Astrocyte of the cerebellum (primary cell): ENCODE results near the gene ZNF275.
"Not testable (repeated sequence)": the region's sequence is repeated elsewhere in the genome, so short reads cannot be mapped to it uniquely, and the experiment has no call there.

Source experiments
- DNase-seq: peaks from one replicate; pipeline ENCODE4 v3.0.0-alpha.2; 2011; ENCODE audit warnings: low read depth
- H3K4me3 ChIP-seq: 2 replicates; pipeline ENCODE4 v1.5.1; 2011; ENCODE audit warnings: mild to moderate bottlenecking, low read depth, low read length, moderate library complexity
- CTCF ChIP-seq: IDR thresholded peaks from 2 replicates; pipeline ENCODE4 v1.5.1; 2012; ENCODE audit warnings: low read length, low read depth, moderate library complexity, mild to moderate bottlenecking; ENCODE audit errors: missing control alignments
- in situ Hi-C: cut with HindIII; loops from 2 replicates; pipeline ENCODE4 v1.10.0; 2017; ENCODE audit warnings: low sequenced_read_pairs

ZNF275 gene

DNA sequence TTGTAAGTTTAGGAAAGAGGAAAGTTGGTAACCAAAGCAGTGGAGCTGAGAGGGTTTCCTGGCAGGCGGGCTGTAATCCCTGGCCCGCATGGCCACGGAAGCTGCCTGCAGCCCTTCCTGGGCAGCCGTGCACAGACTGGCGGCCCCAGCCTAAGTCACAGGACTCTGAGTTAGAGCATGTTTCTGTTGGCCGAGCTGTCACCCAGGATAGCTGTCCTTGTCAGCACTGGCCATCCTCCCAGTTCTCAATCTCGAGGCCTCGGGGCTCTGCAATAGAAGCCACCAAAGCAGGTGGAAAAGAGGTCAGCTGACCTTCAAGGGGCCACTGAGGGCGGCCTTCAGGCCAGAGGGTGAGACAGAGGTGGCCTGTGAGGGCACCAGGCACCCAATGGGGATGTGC lies 46.7 kb downstream of the ZNF275 start:
- no peak for DNase-seq
- TF ChIP-seq CTCF = no peak
- no peak overlapping the region for H3K4me3 ChIP-seq
- in situ Hi-C loops = no loop called here

DNA sequence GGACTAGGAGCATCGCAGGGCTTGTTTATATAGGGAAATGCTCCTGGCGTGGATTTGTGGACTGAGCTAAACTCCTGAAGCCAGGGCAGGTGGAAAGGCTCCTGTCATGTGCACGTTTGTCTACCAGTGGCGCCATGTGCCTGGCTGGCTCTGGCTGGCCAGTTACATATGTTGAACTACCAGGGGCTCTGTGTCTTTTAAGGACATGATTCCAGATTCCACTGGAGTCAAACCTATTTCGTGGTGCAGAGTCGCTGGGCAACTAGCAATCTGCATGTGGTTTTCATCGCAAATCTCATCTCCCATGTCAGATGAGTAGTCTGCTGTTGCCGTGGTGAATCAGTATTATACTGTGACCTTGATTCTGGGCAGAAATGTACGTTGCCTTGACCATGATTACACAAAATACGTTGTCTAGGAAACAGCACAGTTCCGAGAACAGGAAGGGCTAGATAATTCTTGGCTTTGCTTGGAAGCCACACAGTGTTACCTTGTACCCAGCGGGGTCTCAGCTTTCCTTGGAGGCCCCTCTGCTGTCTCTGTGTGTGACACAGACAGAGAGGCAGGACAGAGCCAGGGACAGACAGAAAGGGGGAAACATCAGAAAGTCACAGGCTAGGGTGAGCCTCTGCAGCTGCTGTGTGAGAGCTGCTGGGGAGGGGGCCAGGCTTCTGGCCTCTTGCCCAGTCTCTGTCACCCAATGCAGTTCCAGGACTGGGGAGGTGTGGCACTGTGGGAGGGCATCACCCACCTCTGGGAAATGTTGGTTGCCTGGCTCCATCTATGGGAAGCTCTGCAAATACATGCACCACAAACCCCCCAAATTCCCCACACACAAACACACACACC lies 48.0 kb downstream of the ZNF275 start:
- in situ Hi-C loops = no loop called here
- DNase-seq = peak; percentile 73
- peak; percentile 12 for TF ChIP-seq CTCF

DNA sequence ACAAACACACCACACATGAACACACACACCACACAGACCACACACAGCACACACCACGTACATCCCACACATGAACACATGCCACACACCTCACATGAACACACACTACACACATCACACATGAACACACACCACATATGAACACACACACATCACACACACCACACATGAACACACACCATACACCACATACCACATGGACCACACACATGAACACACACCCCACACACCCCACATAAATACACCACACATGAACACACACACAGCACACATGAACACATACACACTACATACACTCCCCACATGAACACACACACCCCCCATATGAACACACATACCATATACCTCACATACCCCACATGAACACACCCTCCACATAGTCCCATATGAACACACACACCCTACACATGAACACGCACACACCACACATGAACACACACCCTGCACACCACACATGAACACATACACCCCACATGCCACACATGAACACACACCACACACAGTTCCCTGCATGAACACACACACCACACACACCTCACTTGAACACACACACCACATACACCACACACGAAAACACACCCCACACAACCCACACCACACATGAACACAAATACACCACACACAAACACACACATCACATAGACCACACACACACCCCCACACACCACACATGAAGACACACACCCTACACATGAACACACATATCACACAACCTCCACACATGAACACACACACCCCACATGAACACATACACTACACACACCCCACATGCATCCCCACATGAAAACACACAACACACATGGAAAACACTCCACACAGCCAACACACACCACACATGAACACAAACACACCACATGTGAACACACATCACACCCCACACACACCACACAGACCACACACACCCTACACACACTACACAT lies 48.9 kb downstream of the ZNF275 start:
- H3K4me3 ChIP-seq = no peak overlapping the region
- DNase-seq = no peak
- no peak for TF ChIP-seq CTCF
- in situ Hi-C loops = no loop called here

More for the DNA sequence above, 48.0 kb downstream of the ZNF275 start:
- H3K4me3 ChIP-seq = no peak overlapping the region

GRCh38 chrX:153384390-153384789 lies 50.4 kb downstream of the ZNF275 start:
- in situ Hi-C loops = no loop called here

GRCh38 chrX:153384973-153385372 lies 51.0 kb downstream of the ZNF275 start:
- in situ Hi-C loops = loop anchor here (5.0 kb wide), 1 partner anchor 48 kb away; no protein-coding TSS in a partner anchor
- H3K4me3 ChIP-seq, DNase-seq: not testable (repeated sequence)

More at GRCh38 chrX:153384390-153384789, 50.4 kb downstream of the ZNF275 start:
- DNase-seq = no peak
- no peak overlapping the region for H3K4me3 ChIP-seq
- no peak for TF ChIP-seq CTCF

GRCh38 chrX:153386097-153386496 lies 52.1 kb downstream of the ZNF275 start:
- TF ChIP-seq CTCF = no peak
- DNase-seq = no peak
- in situ Hi-C loops = loop anchor here (5.0 kb wide), 1 partner anchor 49 kb away; no protein-coding TSS in a partner anchor
- H3K4me3 ChIP-seq = no peak overlapping the region

- DNase-seq = no peak
- in situ Hi-C loops = loop anchor here (5.0 kb wide), 1 partner anchor 50 kb away; no protein-coding TSS in a partner anchor
- H3K4me3 ChIP-seq = no peak overlapping the region
- TF ChIP-seq CTCF = no peak
These were observed 53.4 kb downstream of the ZNF275 start for GRCh38 chrX:153387345-153387744.
